Raji (cell line): ENCODE results near the gene NRDE2.

Source experiments
- POLR2A ChIP-seq: IDR thresholded peaks from 2 replicates; pipeline ENCODE4 v1.6.1; 2011; ENCODE audit warnings: low read depth, low read length, control low read depth; ENCODE audit not compliant: insufficient read depth

NRDE2 gene

GRCh38 chr14:90331497-90332270, at the start of gene NRDE2:
Gene NRDE2, minus strand, starts transcription at chr14:90331941. Its CDS starts 37 bp downstream, at chr14:90331904.
- TF ChIP-seq POLR2A: peak; percentile 71

- no peak for TF ChIP-seq POLR2A
Measured at GRCh38 chr14:90381011-90381786, 49.5 kb upstream of the NRDE2 start.

- no peak for TF ChIP-seq POLR2A
Measured at GRCh38 chr14:90379106-90379505, 47.4 kb upstream of the NRDE2 start.

- TF ChIP-seq POLR2A: no peak
Measured at GRCh38 chr14:90378249-90378648, 46.5 kb upstream of the NRDE2 start.

GRCh38 chr14:90375934-90376333, 44.2 kb upstream of the NRDE2 start:
- no peak for TF ChIP-seq POLR2A

- TF ChIP-seq POLR2A: no peak
Measured at GRCh38 chr14:90374813-90375212, 43.1 kb upstream of the NRDE2 start.

- no peak for TF ChIP-seq POLR2A
Measured at GRCh38 chr14:90373887-90374286, 42.1 kb upstream of the NRDE2 start.

GRCh38 chr14:90368946-90369721, 37.4 kb upstream of the NRDE2 start:
- TF ChIP-seq POLR2A: no peak

- no peak for TF ChIP-seq POLR2A
Measured at GRCh38 chr14:90362558-90362896, 30.8 kb upstream of the NRDE2 start.

- no peak for TF ChIP-seq POLR2A
Measured at GRCh38 chr14:90361865-90362557, 30.3 kb upstream of the NRDE2 start.

GRCh38 chr14:90358359-90358758, 26.6 kb upstream of the NRDE2 start:
- TF ChIP-seq POLR2A: no peak

- TF ChIP-seq POLR2A: no peak
Measured at GRCh38 chr14:90356925-90357324, 25.2 kb upstream of the NRDE2 start.

GRCh38 chr14:90355540-90356518, 24.1 kb upstream of the NRDE2 start:
- TF ChIP-seq POLR2A: no peak
